22Rv1 (cell line): ENCODE results near the gene NEK11.

ENCODE experiments used
- ZFX ChIP-seq: fragments of 450-650 bp; IDR thresholded peaks from 2 replicates; pipeline ENCODE4 v1.6.1; 2017; ENCODE audit warnings: antibody characterized with exemption, borderline replicate concordance
- TF ChIP-seq, protein P1 (sequence below): fragments of 450-650 bp; IDR thresholded peaks from 2 replicates; pipeline ENCODE4 v1.5.1; 2017; ENCODE audit warnings: mild to moderate bottlenecking

DNA sequence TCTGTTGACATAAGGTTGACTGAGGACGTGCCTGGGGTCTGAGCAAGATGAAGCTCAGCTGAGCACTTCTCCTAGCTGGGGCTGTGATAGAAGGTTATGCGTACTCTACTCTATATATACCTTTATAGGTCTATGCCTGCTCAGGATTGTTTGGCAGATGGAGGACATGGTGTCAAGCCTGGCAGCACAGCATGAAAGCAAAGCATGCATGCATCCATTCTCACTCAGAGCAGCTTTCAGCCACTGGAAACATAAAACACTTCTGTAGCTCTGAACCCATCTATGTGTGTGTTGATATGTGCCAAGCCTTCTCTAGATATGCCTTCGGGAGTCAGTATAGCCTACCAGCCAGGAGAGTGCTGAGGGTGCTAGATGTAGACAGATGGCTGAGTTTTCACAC, 212.6 kb downstream of the NEK11 start:
- TF ChIP-seq, protein P1, sequence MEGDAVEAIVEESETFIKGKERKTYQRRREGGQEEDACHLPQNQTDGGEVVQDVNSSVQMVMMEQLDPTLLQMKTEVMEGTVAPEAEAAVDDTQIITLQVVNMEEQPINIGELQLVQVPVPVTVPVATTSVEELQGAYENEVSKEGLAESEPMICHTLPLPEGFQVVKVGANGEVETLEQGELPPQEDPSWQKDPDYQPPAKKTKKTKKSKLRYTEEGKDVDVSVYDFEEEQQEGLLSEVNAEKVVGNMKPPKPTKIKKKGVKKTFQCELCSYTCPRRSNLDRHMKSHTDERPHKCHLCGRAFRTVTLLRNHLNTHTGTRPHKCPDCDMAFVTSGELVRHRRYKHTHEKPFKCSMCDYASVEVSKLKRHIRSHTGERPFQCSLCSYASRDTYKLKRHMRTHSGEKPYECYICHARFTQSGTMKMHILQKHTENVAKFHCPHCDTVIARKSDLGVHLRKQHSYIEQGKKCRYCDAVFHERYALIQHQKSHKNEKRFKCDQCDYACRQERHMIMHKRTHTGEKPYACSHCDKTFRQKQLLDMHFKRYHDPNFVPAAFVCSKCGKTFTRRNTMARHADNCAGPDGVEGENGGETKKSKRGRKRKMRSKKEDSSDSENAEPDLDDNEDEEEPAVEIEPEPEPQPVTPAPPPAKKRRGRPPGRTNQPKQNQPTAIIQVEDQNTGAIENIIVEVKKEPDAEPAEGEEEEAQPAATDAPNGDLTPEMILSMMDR, result no peak
- TF ChIP-seq ZFX, result no peak
